HG03342 (cell line): ENCODE data around the gene APCDD1.

Experiments used
- ATAC-seq: cut with Tn5 transposase; IDR thresholded peaks from one replicate; pipeline ENCODE4 v1.9.1; 2021; ENCODE audit warnings: mild to moderate bottlenecking, moderate library complexity; ENCODE audit not compliant: unreplicated experiment

The APCDD1 gene

GRCh38 chr18:10431680-10432079 is 22.8 kb upstream of the APCDD1 start:
- no peak for ATAC-seq

GRCh38 chr18:10432781-10433180 is 21.7 kb upstream of the APCDD1 start:
- ATAC-seq = no peak

DNA sequence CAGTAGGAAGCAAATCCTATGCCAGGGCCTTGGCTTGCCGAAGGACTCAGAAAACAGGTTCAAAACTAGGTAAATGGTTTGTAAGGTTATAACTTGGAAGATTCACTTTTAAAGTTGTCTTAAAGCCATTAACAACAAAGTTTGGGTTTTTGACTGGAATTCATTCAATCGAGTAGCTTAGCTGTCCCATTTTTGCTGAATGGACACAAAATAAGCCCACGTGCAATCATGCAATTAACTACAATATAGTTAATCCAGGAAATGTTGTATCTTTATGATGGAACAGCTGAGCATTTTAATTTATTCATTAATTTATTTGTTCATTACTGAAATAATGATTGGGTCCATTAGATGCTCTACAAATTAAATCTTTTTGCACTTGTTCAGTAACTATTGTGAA is 18.3 kb upstream of the APCDD1 start:
- ATAC-seq = no peak

GRCh38 chr18:10437837-10438236 is 16.6 kb upstream of the APCDD1 start:
- ATAC-seq = no peak

- no peak for ATAC-seq
Measured at GRCh38 chr18:10439898-10440297, 14.5 kb upstream of the APCDD1 start.

GRCh38 chr18:10440884-10441283 is 13.6 kb upstream of the APCDD1 start:
- ATAC-seq = no peak

DNA sequence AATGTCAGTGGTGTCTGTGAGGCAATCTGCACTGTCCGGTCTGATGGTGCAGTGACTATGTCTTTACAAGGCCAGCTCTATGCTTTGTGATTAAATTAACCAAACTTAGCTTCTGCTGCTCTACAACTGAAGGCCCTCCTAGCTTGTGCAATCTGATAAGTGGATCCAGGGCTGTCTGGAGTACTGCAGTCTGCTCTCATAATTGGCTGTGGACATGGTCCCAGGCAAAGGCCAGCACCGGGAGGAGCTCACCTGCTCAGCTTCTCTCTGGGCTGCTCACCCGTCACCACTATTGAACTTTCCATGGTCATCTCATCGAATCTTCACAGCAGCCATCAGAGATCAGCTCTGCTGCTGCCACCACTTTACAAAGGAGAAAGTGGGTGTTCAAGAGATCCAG is 13.0 kb upstream of the APCDD1 start:
- ATAC-seq = no peak

GRCh38 chr18:10442551-10442971 is 11.9 kb upstream of the APCDD1 start:
- no peak for ATAC-seq

- no peak for ATAC-seq
Measured at GRCh38 chr18:10443001-10443400, 11.4 kb upstream of the APCDD1 start.

GRCh38 chr18:10444314-10445006 is 10.0 kb upstream of the APCDD1 start:
- no peak for ATAC-seq

DNA sequence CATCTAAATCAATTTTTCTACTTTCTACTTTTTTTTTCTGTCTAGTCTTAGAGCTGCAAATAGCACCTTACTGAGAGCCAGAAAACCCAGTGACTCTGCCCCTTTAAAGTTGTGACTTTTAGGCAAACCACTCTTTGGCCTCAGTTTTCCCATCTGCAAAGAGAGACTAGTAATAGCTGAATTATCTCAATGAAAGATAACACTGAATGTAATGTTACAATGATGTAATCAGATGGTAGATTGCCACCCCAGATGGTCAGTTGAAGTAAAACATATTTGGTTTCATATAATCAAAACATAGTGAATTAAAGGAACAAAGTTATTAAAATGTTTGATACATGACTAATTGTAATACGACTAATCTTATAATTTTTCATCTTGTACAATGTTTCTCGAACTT is 5.0 kb upstream of the APCDD1 start:
- no peak for ATAC-seq

- ATAC-seq = no peak
Measured at GRCh38 chr18:10450986-10451385, 3.4 kb upstream of the APCDD1 start.

DNA sequence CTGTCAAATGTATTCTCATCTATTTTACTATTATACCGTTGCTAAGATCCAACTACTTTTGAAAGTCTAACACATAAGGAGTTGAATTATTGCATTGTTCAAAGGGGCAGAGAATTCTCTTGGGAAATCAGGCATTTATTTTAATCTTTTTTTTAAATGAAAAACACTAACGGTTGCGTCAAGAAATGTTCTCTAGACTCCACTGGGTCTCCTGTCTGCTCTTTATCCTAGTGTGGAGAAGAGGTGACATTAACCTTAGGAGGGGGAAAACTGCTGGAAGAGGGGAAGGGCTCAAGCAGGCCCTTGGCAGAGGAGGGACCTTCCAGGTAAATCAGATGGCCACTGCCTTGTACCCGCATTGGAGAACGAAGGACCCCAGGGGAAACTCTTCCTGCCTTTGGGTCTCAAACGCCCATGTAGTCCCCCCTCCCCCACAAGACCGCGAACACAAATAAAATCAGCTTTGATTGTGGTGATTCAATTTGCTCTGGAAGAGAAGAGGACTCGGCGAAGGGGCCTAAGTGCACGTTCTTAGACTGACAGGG is 1.1 kb upstream of the APCDD1 start:
- no peak for ATAC-seq

GRCh38 chr18:10454681-10455557 is 484 bp downstream of the APCDD1 start:
- no peak for ATAC-seq

DNA sequence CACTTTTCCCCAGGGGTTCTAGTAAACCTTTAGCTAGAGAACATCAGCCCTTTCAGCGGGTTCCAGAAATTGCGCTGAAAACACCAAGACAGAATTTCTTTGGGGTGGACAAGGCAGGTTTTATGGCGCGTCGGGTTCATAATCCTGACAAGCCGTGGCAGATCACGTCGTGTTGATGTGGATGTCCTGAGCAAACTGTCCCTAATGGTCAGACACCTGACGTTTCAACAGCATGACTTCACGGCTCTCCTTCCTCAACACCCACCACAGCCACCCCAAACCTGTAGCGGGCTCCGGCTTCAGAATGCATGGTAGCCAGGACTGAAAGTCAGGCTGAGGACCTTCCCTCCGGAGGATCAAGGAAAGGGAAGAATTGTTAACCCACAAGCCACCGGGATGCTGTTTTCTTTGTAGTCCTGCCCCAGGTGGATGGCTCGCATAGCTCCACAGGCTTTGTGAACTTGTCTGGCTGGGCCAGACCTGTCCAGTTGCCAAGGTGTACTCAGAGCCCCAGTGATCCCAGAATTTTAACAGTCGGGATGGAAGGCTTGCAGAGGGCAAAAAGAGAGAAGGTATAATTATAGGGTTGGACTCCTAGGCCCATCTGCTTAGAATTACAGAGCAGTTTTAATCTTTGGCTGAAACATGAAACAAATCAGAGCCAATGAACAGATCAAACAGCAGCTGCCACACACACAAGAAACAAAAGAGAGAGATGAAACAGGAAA is 1.5 kb downstream of the APCDD1 start:
- no peak for ATAC-seq

GRCh38 chr18:10456718-10457117 is 2.3 kb downstream of the APCDD1 start:
- ATAC-seq = no peak

- no peak for ATAC-seq
Measured at GRCh38 chr18:10457128-10457527, 2.7 kb downstream of the APCDD1 start.

- no peak for ATAC-seq
Measured at GRCh38 chr18:10457767-10458166, 3.3 kb downstream of the APCDD1 start.

GRCh38 chr18:10458691-10459090 is 4.3 kb downstream of the APCDD1 start:
- ATAC-seq = no peak

- ATAC-seq = no peak
Measured at GRCh38 chr18:10459587-10459986, 5.2 kb downstream of the APCDD1 start.

GRCh38 chr18:10460414-10461018 is 6.1 kb downstream of the APCDD1 start:
- no peak for ATAC-seq
